IPS-20b (cell line): Measurements from ENCODE around the gene KRTAP5-9.

Source experiments
- H3K27ac ChIP-seq: one replicate; pipeline ENCODE4 v1.5.1; 2013; ENCODE audit warnings: low read length
- H3K27me3 ChIP-seq: 2 replicates; pipeline ENCODE4 v1.6.1; 2013; ENCODE audit warnings: mild to moderate bottlenecking, low read length, inconsistent platforms; ENCODE audit not compliant: insufficient read depth
- H3K36me3 ChIP-seq: 2 replicates; pipeline ENCODE4 v1.6.1; 2013; ENCODE audit warnings: low read depth, mild to moderate bottlenecking, inconsistent platforms, low read length, moderate library complexity; ENCODE audit not compliant: insufficient read depth
- H3K4me1 ChIP-seq: 2 replicates; pipeline ENCODE4 v1.6.1; 2013; ENCODE audit warnings: mild to moderate bottlenecking, control low read depth, inconsistent platforms, low read length, moderate library complexity; ENCODE audit not compliant: insufficient read depth
- H3K4me3 ChIP-seq: 2 replicates; pipeline ENCODE4 v1.5.1; 2013; ENCODE audit warnings: mild to moderate bottlenecking, low read length, inconsistent platforms
- H3K9ac ChIP-seq: 2 replicates; pipeline ENCODE4 v1.6.1; 2013; ENCODE audit warnings: low read depth, mild to moderate bottlenecking, inconsistent platforms, low read length, moderate library complexity
- H3K9me3 ChIP-seq: 2 replicates; pipeline ENCODE4 v1.6.1; 2013; ENCODE audit warnings: mild to moderate bottlenecking, low read depth, low read length, inconsistent platforms; ENCODE audit not compliant: insufficient read depth

Gene KRTAP5-9, protein sequence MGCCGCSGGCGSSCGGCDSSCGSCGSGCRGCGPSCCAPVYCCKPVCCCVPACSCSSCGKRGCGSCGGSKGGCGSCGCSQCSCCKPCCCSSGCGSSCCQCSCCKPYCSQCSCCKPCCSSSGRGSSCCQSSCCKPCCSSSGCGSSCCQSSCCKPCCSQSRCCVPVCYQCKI

DNA sequence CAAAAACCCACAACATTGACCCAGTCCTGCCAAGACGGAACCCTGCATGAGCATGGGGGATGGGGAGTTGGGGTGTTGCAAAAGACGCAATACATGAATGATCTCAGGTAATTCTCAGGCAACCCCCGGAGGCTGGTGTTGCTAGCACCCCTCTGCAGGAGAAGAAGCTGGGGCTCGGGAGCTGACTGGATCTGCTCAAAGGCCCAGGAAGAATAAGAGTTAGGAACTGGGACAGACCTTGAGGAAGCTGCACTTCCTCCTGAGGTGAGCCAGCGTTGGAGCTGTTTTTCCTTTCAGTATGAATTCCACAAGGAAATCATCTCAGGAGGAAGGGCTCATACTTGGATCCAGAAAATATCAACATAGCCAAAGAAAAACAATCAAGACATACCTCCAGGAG lies at the start of gene KRTAP5-9:
TSS of gene KRTAP5-9 (plus strand) at position 301 of the 400 bp plus-strand sequence. CDS start 238 bp downstream, outside the sequence.
- Histone ChIP-seq H3K4me3 (no peak within 1 kb of the TSS), H3K4me1 (peaks cover 7% of the 10 kb centered on the region; the same call in 1 of the 2 replicates), H3K36me3 (no peaks in the 10 kb centered on the region), H3K27ac (no peak within 1 kb of the TSS), H3K9ac (no peak within 1 kb of the TSS), H3K27me3 (no peaks in the 10 kb centered on the region; the same call in 1 of the 2 replicates), H3K9me3 (no peaks in the 10 kb centered on the region)

DNA sequence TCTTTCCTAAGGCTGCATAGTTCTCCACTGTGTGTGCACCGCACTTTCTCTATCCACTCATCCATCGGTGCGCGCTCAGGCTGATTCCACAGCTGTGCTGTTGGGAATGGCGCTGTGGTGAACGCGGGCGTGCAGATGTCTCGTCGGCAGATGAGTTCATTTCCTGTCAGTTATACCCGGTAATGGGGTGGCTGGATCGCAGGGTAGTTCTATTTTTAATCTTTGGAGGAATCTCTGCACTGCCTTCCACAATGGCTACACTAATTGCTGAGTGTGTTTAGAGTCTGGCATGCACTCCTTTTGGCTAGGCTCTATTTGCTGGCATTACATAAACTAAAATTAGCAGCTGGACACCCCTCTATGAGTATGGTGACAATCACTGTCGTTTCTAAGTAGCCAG lies 49.1 kb upstream of the KRTAP5-9 start:
- Histone ChIP-seq H3K27me3 (no peaks in the 10 kb centered on the region), H3K9me3 (no peaks in the 10 kb centered on the region), H3K4me1 (no peaks in the 10 kb centered on the region), H3K9ac (no peak overlapping the region), H3K36me3 (peaks cover 42% of the 10 kb centered on the region), H3K27ac (no peak overlapping the region), H3K4me3 (no peak overlapping the region)

DNA sequence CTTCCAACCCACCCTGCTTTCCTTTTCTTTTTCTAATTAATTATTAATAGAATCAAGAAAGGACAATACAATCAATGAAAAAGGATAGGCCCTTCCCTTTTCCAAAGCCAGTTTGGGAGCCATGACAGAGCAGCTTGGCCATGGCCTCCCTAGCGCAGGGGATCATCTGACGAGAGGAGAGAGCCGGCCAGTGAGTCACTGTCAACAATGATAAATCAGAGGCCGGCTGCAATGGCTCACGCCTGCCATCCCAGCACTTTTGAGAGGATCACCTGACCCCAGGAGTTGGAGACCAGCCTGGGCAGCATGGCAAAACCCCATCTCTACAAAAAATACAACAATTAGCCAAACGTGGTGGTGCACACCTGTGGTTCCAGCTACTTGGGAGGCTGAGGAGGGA lies 48.7 kb upstream of the KRTAP5-9 start:
- H3K4me1 ChIP-seq: no peaks in the 10 kb centered on the region; the same call in 1 of the 2 replicates
- no peak overlapping the region for H3K4me3 ChIP-seq
- no peaks in the 10 kb centered on the region for H3K9me3 ChIP-seq
- no peak overlapping the region for H3K27ac ChIP-seq
- H3K9ac ChIP-seq: no peak overlapping the region
- H3K27me3 ChIP-seq: no peaks in the 10 kb centered on the region
- peaks cover 42% of the 10 kb centered on the region for H3K36me3 ChIP-seq

DNA sequence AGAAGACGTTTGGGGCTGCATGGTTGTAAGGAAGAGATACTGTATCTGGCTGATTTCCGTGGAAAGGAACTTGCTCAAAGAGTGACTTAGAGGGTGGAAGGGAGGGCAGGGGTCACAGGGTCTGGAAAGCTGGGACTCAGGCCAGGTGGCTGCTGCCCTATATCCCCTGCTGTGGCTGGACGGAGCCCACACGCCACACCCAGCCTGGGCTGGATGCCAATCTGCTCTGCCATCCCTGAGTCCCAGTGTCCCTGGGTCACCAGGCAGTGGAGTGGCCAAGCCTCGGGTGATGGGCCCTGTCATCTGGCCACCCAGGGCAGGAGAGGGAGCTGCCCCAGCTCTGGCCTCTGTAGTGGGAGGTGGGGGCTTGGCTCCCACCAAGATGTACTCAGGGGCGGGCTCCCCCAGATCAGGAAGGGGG lies 47.6 kb upstream of the KRTAP5-9 start:
- no peaks in the 10 kb centered on the region for H3K27me3 ChIP-seq
- H3K36me3 ChIP-seq: peaks cover 35% of the 10 kb centered on the region
- no peak overlapping the region for H3K9ac ChIP-seq
- H3K27ac ChIP-seq: no peak overlapping the region
- H3K9me3 ChIP-seq: no peaks in the 10 kb centered on the region
- no peak overlapping the region for H3K4me3 ChIP-seq
- H3K4me1 ChIP-seq: peaks cover 7% of the 10 kb centered on the region; the same call in 1 of the 2 replicates

DNA sequence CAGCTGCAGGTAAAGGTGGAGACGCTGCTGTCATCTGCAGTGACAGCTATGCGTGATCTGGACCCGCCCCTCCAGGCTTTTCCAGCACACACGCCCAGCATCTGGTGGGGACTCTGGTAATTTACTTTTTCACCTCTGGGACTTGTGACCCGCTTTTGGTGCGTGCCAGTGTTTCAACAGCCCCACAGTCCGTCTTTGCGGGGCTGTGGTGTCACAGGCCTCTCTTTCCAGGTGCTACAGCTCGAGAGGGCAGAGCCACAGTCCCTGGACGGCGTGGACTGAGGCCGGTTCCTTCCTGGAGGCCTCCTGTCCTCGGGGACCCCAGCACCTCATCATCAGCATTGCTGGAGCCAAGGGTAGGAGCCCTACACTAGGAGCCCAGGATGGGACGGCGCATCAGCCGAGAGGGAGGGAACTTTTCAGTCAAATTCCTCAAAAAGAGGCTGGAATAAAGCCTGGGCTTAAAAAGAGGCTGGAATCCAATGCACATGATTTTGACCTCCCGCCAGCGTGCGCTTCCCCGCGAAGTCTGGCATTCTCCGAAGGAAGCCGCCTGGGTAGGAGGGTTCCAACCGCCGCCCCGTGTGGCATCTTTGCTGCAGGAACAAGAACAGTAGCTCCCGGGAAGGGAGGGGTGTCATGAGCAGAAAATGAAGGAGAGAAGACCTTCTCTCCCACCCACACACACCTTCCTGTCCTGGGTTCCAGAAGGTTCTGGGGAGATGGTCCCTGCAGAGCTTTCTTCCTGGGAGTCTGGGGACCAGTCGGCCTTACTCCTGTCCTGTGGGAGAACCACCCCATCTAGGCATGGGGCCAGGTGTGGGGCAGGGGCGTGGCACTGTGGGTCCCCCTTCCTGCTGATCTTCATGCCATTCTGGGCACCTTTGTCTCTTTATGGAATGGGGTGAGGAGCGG lies 46.9 kb upstream of the KRTAP5-9 start:
- H3K9me3 ChIP-seq: no peaks in the 10 kb centered on the region
- H3K4me1 ChIP-seq: peaks cover 7% of the 10 kb centered on the region; the same call in 1 of the 2 replicates
- H3K36me3 ChIP-seq: peaks cover 31% of the 10 kb centered on the region
- no peaks in the 10 kb centered on the region for H3K27me3 ChIP-seq
- H3K9ac ChIP-seq: no peak overlapping the region
- no peak overlapping the region for H3K27ac ChIP-seq
- no peak overlapping the region for H3K4me3 ChIP-seq

DNA sequence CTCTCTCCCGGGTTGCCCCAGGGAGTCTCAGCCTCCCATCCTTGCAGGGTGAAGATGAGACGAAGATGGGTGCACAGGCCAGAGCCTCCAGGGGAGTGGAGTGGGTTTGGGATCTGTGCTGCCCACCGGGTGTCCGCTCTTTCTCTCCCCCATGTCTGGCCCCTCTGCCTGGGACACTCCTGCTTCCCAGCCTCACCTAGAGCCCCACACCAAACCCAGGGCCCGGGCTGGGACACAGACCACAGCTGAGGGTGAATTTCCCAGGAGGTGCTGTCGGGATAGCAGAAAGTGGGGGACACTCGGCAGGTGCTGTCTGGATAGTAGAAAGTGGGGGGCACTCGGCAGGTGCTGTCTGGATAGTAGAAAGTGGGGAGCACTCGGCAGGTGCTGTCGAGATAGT lies 46.2 kb upstream of the KRTAP5-9 start:
- H3K4me3 ChIP-seq: no peak overlapping the region
- peaks cover 7% of the 10 kb centered on the region; the same call in 1 of the 2 replicates for H3K4me1 ChIP-seq
- no peak overlapping the region for H3K9ac ChIP-seq
- 0 out of 2 replicates have a peak, but pooled peaks cover 5% of the 10 kb centered on the region for H3K9me3 ChIP-seq
- H3K36me3 ChIP-seq: peaks cover 28% of the 10 kb centered on the region
- H3K27me3 ChIP-seq: no peaks in the 10 kb centered on the region
- H3K27ac ChIP-seq: no peak overlapping the region

DNA sequence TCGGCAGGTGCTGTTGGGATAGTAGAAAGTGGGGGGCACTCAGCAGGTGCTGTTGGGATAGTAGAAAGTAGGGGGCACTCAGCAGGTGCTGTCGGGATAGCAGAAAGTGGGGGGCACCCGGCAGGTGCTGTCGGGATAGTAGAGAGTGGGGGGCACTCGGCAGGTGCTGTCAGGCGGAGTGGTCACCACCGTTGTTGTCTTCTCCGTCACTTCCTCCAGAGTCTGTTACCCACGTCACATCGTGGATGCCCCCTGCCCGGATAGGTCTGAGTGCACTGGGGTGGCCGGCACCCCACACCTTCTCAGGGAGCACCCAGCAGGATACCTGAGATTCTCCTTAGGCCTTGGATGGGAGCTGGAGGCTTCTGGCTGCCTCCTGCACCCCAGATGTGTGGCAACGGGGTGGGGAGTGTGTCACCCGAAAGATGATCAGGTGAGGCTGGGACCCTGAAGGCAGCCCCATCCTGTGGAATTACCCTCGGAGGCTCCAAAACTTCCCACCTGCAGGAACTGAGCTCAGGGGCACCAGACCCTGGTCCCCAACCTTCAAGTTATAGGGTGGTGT lies 45.3 kb upstream of the KRTAP5-9 start:
- Histone ChIP-seq H3K4me1 (peaks cover 7% of the 10 kb centered on the region; the same call in 1 of the 2 replicates), H3K27ac (no peak overlapping the region)

DNA sequence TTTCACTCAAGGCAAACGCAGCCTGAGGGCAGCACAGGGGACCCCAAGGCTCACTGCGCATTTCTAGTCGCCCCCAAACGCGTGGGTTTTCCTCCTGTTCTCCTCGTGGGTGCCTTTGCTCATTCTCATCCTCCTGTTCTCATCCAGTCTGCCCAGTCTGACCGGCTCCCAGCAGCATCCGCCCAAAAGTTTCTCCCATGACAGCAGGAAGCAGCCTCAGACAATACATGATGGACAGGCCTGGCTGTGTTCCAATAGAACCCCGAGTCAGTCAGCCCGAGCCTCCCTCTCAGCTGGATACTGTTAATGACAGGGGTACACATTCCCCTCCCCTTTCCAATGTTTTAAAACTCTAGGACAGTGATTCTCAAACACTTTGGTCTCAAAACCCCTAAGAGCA lies 43.7 kb upstream of the KRTAP5-9 start:
- Histone ChIP-seq H3K27ac (no peak overlapping the region), H3K4me3 (no peak overlapping the region), H3K9me3 (peaks cover 25% of the 10 kb centered on the region), H3K9ac (no peak overlapping the region), H3K27me3 (no peaks in the 10 kb centered on the region), H3K4me1 (peaks cover 7% of the 10 kb centered on the region; the same call in 1 of the 2 replicates), H3K36me3 (peaks cover 6% of the 10 kb centered on the region; the same call in 1 of the 2 replicates)

More for the DNA sequence above, 45.3 kb upstream of the KRTAP5-9 start:
- Histone ChIP-seq H3K9me3 (peaks cover 9% of the 10 kb centered on the region), H3K27me3 (no peaks in the 10 kb centered on the region), H3K4me3 (no peak overlapping the region), H3K36me3 (peaks cover 20% of the 10 kb centered on the region), H3K9ac (no peak overlapping the region)

DNA sequence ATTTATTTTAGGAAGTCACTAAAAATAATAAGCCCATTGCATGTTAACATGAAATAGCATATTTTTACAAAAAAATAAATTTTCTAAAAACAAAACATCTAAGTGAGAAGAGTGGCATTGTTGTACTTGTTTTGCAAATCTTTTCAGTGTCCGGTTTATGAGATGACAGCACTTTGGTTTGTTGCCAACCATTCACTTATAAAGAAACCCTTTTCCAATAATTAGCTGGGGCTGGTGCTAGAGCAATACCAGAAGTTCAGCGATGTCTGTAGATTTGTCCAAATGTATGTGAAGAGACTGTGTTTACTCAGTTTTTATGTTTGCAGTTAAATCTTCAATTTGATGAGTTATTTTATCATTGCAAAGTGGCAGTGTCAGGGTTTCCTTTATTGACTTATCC lies 43.2 kb upstream of the KRTAP5-9 start:
- Histone ChIP-seq H3K9ac (no peak overlapping the region), H3K27ac (no peak overlapping the region), H3K4me1 (peaks cover 7% of the 10 kb centered on the region; the same call in 1 of the 2 replicates), H3K27me3 (no peaks in the 10 kb centered on the region), H3K4me3 (no peak overlapping the region), H3K36me3 (0 out of 2 replicates have a peak, but pooled peaks cover under 1% of the 10 kb centered on the region), H3K9me3 (peaks cover 30% of the 10 kb centered on the region)

DNA sequence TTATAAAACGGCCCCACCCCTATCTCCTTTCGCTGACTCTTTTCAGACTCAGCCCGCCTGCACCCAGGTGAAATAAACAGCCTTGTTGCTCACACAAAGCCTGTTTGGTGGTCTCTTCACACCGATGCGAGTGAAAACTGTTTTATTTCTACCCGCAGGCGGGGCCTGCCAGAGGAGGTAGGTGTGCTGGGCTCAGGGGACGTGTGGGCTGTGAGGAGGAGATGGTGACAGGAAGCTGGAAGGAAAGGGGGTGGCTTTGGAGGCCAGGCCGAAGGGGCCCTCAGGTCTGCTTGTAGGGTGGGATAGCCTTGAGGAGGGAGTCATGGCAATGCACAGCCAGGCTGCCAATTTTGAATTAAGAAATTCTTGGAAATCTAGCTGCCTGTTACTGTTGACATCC lies 42.4 kb upstream of the KRTAP5-9 start:
- Histone ChIP-seq H3K4me1 (peaks cover 7% of the 10 kb centered on the region; the same call in 1 of the 2 replicates), H3K27ac (no peak overlapping the region), H3K27me3 (no peaks in the 10 kb centered on the region), H3K9me3 (peaks cover 38% of the 10 kb centered on the region), H3K9ac (no peak overlapping the region), H3K4me3 (no peak overlapping the region), H3K36me3 (no peaks in the 10 kb centered on the region)

DNA sequence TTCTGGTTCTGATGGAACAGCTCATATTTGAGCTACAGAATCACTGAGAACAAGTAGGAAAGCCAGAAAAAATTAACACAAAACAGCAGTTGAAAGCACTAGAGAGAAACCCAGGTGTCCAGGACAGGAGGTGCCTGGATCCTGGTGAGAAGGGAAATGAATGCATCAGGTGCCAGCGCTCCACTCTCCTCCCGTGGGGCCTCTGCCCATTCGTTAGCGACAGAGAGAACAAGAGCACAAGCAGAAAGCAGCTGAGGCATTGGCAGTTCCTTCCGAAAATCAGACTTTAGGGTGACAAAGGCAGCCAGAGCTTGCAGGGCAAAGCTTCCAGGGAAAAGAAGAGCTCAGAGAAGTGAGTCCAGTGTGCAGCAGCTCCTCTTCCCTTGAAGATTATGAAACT lies 41.1 kb upstream of the KRTAP5-9 start:
- no peaks in the 10 kb centered on the region for H3K36me3 ChIP-seq
- H3K9me3 ChIP-seq: peaks cover 38% of the 10 kb centered on the region
- no peak overlapping the region for H3K27ac ChIP-seq
- peaks cover 7% of the 10 kb centered on the region; the same call in 1 of the 2 replicates for H3K4me1 ChIP-seq
- H3K9ac ChIP-seq: no peak overlapping the region
- no peaks in the 10 kb centered on the region for H3K27me3 ChIP-seq
- H3K4me3 ChIP-seq: no peak overlapping the region
